Stomach (tissue), 4 donors: ENCODE measurements around the gene KCNA5.

ENCODE experiments used
- CTCF ChIP-seq, 7 experiments: fragments of 450-650 bp in 4 of 7; fragments of 200-600 bp in 3 of 7; sonication (generic) in 3 of 7; IDR thresholded peaks; one replicate each; pipeline ENCODE4 v1.5.1; 2016 to 2019; ENCODE audit warnings: antibody characterized with exemption in 7 of 7, control low read depth in 2 of 7, mild to moderate bottlenecking in 1 of 7
- EP300 ChIP-seq: sonication (generic); formaldehyde crosslinking; IDR thresholded peaks from one replicate; pipeline ENCODE4 v1.6.1; 2017; ENCODE audit warnings: antibody characterized with exemption
- POLR2A ChIP-seq, 4 donors: fragments of 450-650 bp; IDR thresholded peaks; one replicate each; pipeline ENCODE4 v1.6.1; 2016; ENCODE audit warnings: antibody characterized with exemption in 4 of 4, control low read depth in 2 of 4, mild to moderate bottlenecking in 1 of 4, moderate library complexity in 1 of 4
- POLR2AphosphoS5 ChIP-seq, 3 donors: sonication (generic); formaldehyde crosslinking; IDR thresholded peaks; one replicate each; pipeline ENCODE4 v1.6.1; 2016; ENCODE audit warnings: antibody characterized with exemption in 3 of 3

DNA sequence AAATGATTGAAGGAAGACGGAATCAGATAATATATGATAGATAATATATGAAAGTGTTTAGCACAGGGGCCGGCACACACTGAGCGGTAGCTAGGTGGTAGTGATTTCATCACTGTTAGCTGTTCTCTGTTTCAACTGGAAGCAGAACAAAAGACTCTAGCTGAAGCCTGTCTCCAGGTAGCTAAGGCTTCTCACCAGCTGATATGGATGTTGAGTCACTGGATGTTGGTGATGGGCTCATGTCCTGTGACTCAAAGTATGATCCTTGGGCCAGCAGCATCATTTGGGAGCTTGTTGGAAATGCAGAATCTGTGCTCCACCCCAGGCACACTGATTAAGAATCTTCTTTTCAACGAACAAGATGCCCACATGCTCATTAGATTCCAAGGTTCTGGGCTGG, 21.7 kb upstream of the KCNA5 start:
- TF ChIP-seq CTCF (IDR thresholded peaks at IDR 0.05) (no peak), POLR2A (IDR thresholded peaks at IDR 0.05) (no peak), POLR2AphosphoS5 (IDR thresholded peaks at IDR 0.05) (no peak), EP300 (no peak)
